PC-9 (cell line): ENCODE data around the gene BANF2.

Experiments used
- CTCF ChIP-seq: fragments of 200-600 bp; sonication (generic); conservative IDR thresholded peaks from 2 replicates; pipeline ENCODE4 v1.6.1; 2017; ENCODE audit warnings: mixed run types, antibody characterized with exemption, mild to moderate bottlenecking, moderate library complexity
- EZH2 ChIP-seq: fragments of 200-600 bp; sonication (generic); IDR thresholded peaks from 2 replicates; pipeline ENCODE4 v1.8.0; 2017; ENCODE audit warnings: antibody characterized with exemption, low read depth

GRCh38 chr20:17666481-17666880, 33.3 kb upstream of the BANF2 start:
- no peak for TF ChIP-seq CTCF
- no peak for TF ChIP-seq EZH2
